ENCODE measurements around the gene PSME1.

- TF ChIP-seq EZH2 (IDR thresholded peaks at IDR 0.05; ENCODE audit: borderline replicate concordance, low read length) = no peak
- TF ChIP-seq, protein P1, sequence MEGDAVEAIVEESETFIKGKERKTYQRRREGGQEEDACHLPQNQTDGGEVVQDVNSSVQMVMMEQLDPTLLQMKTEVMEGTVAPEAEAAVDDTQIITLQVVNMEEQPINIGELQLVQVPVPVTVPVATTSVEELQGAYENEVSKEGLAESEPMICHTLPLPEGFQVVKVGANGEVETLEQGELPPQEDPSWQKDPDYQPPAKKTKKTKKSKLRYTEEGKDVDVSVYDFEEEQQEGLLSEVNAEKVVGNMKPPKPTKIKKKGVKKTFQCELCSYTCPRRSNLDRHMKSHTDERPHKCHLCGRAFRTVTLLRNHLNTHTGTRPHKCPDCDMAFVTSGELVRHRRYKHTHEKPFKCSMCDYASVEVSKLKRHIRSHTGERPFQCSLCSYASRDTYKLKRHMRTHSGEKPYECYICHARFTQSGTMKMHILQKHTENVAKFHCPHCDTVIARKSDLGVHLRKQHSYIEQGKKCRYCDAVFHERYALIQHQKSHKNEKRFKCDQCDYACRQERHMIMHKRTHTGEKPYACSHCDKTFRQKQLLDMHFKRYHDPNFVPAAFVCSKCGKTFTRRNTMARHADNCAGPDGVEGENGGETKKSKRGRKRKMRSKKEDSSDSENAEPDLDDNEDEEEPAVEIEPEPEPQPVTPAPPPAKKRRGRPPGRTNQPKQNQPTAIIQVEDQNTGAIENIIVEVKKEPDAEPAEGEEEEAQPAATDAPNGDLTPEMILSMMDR (conservative IDR thresholded peaks at IDR 0.05 in 1 of 2, IDR thresholded peaks at IDR 0.05 in 1 of 2; ENCODE audit: extremely low read depth in 1 of 2, insufficient read depth in 1 of 2, low read depth in 1 of 2, low read length in 2 of 2) = no peak
These were observed 48.3 kb downstream of the PSME1 start for GRCh38 chr14:24184104-24184970.
